ENCODE results near the gene EFNA5.

EFNA5 gene

GRCh38 chr5:107523029-107523680, 147.6 kb downstream of the EFNA5 start:
- H3K4me3 ChIP-seq (ENCODE audit: low read depth, low read length): no peak overlapping the region
- TF ChIP-seq, protein P1, sequence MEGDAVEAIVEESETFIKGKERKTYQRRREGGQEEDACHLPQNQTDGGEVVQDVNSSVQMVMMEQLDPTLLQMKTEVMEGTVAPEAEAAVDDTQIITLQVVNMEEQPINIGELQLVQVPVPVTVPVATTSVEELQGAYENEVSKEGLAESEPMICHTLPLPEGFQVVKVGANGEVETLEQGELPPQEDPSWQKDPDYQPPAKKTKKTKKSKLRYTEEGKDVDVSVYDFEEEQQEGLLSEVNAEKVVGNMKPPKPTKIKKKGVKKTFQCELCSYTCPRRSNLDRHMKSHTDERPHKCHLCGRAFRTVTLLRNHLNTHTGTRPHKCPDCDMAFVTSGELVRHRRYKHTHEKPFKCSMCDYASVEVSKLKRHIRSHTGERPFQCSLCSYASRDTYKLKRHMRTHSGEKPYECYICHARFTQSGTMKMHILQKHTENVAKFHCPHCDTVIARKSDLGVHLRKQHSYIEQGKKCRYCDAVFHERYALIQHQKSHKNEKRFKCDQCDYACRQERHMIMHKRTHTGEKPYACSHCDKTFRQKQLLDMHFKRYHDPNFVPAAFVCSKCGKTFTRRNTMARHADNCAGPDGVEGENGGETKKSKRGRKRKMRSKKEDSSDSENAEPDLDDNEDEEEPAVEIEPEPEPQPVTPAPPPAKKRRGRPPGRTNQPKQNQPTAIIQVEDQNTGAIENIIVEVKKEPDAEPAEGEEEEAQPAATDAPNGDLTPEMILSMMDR (IDR thresholded peaks at IDR 0.05; ENCODE audit: low read depth, low read length): no peak
- TF ChIP-seq MYC (IDR thresholded peaks at IDR 0.05; ENCODE audit: low read depth, low read length) (no peak), MAX (IDR thresholded peaks at IDR 0.05; ENCODE audit: low read depth, low read length) (no peak), POLR2A (IDR thresholded peaks at IDR 0.05; ENCODE audit: extremely low read depth, insufficient read length) (no peak)

GRCh38 chr5:107522456-107522855, 148.3 kb downstream of the EFNA5 start:
- H3K4me3 ChIP-seq (ENCODE audit: low read depth, low read length): no peak overlapping the region
- TF ChIP-seq MAX (IDR thresholded peaks at IDR 0.05; ENCODE audit: low read depth, low read length): no peak
- TF ChIP-seq MYC (IDR thresholded peaks at IDR 0.05; ENCODE audit: low read depth, low read length): no peak
- no peak for DNase-seq (ENCODE audit: low read depth)

More at GRCh38 chr5:107523029-107523680, 147.6 kb downstream of the EFNA5 start:
- DNase-seq (ENCODE audit: low read depth): no peak

DNA sequence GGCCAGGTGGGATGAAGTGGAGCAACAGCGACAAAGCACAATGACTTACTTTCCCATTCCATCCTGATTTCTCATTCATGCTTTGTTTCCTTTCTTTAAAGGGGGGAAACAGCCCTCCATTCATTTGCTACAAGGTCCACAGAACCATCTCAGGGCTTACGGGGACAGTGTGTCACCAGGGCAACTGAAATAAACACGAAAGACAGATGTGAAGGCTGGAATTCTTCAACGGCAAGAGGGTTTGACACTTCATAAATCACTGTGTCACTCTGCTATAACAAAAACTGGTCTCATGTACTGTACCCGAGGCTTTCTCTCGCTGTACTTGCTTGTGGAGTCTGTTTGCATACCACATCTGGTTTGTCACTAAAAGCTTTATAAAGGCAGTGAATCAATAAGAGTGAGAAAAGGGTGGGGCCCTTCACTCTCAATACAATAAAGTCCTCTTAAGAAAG, 150.8 kb downstream of the EFNA5 start:
- TF ChIP-seq POLR2A (IDR thresholded peaks at IDR 0.05; ENCODE audit: extremely low read depth, insufficient read length) (no peak), MAX (IDR thresholded peaks at IDR 0.05; ENCODE audit: low read depth, low read length) (no peak), MYC (IDR thresholded peaks at IDR 0.05; ENCODE audit: low read depth, low read length) (no peak)
- TF ChIP-seq, protein P1 (IDR thresholded peaks at IDR 0.05; ENCODE audit: low read depth, low read length): no peak
- H3K4me3 ChIP-seq (ENCODE audit: low read depth, low read length): no peak overlapping the region
- DNase-seq (ENCODE audit: low read depth): no peak

GRCh38 chr5:107518616-107519015, 152.1 kb downstream of the EFNA5 start:
- no peak for TF ChIP-seq MYC (IDR thresholded peaks at IDR 0.05; ENCODE audit: low read depth, low read length)
- TF ChIP-seq MAX (IDR thresholded peaks at IDR 0.05; ENCODE audit: low read depth, low read length): no peak
- TF ChIP-seq, protein P1 (IDR thresholded peaks at IDR 0.05; ENCODE audit: low read depth, low read length): no peak
- TF ChIP-seq POLR2A (IDR thresholded peaks at IDR 0.05; ENCODE audit: extremely low read depth, insufficient read length): no peak
- DNase-seq (ENCODE audit: low read depth): no peak
- no peak overlapping the region for H3K4me3 ChIP-seq (ENCODE audit: low read depth, low read length)

- H3K4me3 ChIP-seq (ENCODE audit: low read depth, low read length): no peak overlapping the region
- TF ChIP-seq, protein P1 (IDR thresholded peaks at IDR 0.05; ENCODE audit: low read depth, low read length): no peak
- TF ChIP-seq MAX (IDR thresholded peaks at IDR 0.05; ENCODE audit: low read depth, low read length) (no peak), POLR2A (IDR thresholded peaks at IDR 0.05; ENCODE audit: extremely low read depth, insufficient read length) (no peak), MYC (IDR thresholded peaks at IDR 0.05; ENCODE audit: low read depth, low read length) (no peak)
- no peak for DNase-seq (ENCODE audit: low read depth)
These were observed 152.5 kb downstream of the EFNA5 start for GRCh38 chr5:107518190-107518589.

- no peak overlapping the region for H3K4me3 ChIP-seq (ENCODE audit: low read depth, low read length)
- TF ChIP-seq, protein P1 (IDR thresholded peaks at IDR 0.05; ENCODE audit: low read depth, low read length): no peak
- TF ChIP-seq MYC (IDR thresholded peaks at IDR 0.05; ENCODE audit: low read depth, low read length) (no peak), MAX (IDR thresholded peaks at IDR 0.05; ENCODE audit: low read depth, low read length) (no peak), POLR2A (IDR thresholded peaks at IDR 0.05; ENCODE audit: extremely low read depth, insufficient read length) (no peak)
- no peak for DNase-seq (ENCODE audit: low read depth)
These were observed 153.3 kb downstream of the EFNA5 start for GRCh38 chr5:107517185-107518033.

Measured in NB4 (cell line).